Thoracic aorta (tissue), 2 donors: Measurements from ENCODE around the gene INSR. TPM values are rescaled to one million over a fixed set of nuclear protein-coding genes. Genes with fewer than 3 reads are reported as not detected.

Experiments used
- ATAC-seq: fragments of 150-250 bp; one replicate; pipeline ENCODE4 v1.8.0; 2017; ENCODE audit warnings: low read depth; ENCODE audit not compliant: insufficient number of reproducible peaks, low FRiP score
- DNase-seq: peaks from one replicate; pipeline ENCODE4 v3.0.0-alpha.2; 2020; ENCODE audit warnings: low spot score
- H3K27ac ChIP-seq, 2 donors: fragments of 200-600 bp; sonication (generic); 1 replicate in 1 of 2; 2 replicates in 1 of 2; pipeline ENCODE4 v1.5.1; 2016; ENCODE audit warnings: mild to moderate bottlenecking in 2 of 2, moderate library complexity in 2 of 2
- H3K27me3 ChIP-seq: fragments of 200-600 bp; sonication (generic); replicated peaks from 2 replicates; pipeline ENCODE4 v1.6.0; 2016; ENCODE audit warnings: mild to moderate bottlenecking; ENCODE audit not compliant: insufficient read depth
- H3K36me3 ChIP-seq: fragments of 200-600 bp; sonication (generic); one replicate; pipeline ENCODE4 v1.5.1; 2016
- H3K4me1 ChIP-seq, 2 donors: fragments of 200-600 bp; sonication (generic); 1 replicate in 1 of 2; 2 replicates in 1 of 2; pipeline versions ENCODE4 v1.5.1 to v1.6.0; 2016; ENCODE audit warnings: low read depth in 2 of 2, mild to moderate bottlenecking in 1 of 2; ENCODE audit not compliant: control insufficient read depth in 1 of 2
- H3K4me3 ChIP-seq: fragments of 200-600 bp; sonication (generic); 2 replicates; pipeline ENCODE4 v1.5.1; 2016; ENCODE audit warnings: mild to moderate bottlenecking
- H3K9me3 ChIP-seq: fragments of 200-600 bp; sonication (generic); 2 replicates; pipeline ENCODE4 v1.5.1; 2016
- CTCF ChIP-seq: fragments of 200-600 bp; sonication (generic); IDR thresholded peaks from one replicate; pipeline ENCODE4 v1.5.1; 2019; ENCODE audit warnings: antibody characterized with exemption
- total RNA-seq, 2 donors: library from RNA; depleted of rRNA; stranded (reverse); fragments of >200 nt; gene quantifications; one replicate each; pipeline versions ENCODE4 v1.1.0 to v1.2.3, GENCODE V29; 2016

Gene INSR
- total RNA-seq, 2 donors from 2014 or later: 102 to 116 TPM

DNA sequence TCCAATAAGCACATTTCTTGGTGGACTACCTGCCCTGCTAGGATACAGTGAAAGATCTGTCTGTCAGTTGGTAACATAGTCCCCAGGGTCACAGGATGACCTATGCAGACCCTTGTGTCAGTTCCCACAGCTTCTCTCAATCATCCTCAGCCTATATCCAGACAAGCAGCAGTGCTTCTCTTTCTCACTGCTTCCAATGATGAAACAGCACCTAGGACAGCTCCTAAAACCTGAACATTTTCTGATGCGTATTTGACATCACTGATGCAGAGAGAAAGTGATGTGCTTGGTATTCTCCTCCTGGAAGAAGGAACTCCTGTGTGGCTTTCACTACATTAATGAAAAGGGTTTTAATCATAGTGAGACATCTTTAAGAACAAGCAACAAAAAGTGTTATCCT, 181.0 kb downstream of the INSR start:
- ATAC-seq (no peak), DNase-seq (no peak)
- H3K27ac ChIP-seq: no peak overlapping the region
- no peaks in the 10 kb centered on the region for H3K27me3 ChIP-seq
- peaks cover 12% of the 10 kb centered on the region for H3K36me3 ChIP-seq
- no peak for TF ChIP-seq CTCF
- no peak overlapping the region for H3K4me3 ChIP-seq
- no peaks in the 10 kb centered on the region for H3K4me1 ChIP-seq
- H3K9me3 ChIP-seq: no peaks in the 10 kb centered on the region

DNA sequence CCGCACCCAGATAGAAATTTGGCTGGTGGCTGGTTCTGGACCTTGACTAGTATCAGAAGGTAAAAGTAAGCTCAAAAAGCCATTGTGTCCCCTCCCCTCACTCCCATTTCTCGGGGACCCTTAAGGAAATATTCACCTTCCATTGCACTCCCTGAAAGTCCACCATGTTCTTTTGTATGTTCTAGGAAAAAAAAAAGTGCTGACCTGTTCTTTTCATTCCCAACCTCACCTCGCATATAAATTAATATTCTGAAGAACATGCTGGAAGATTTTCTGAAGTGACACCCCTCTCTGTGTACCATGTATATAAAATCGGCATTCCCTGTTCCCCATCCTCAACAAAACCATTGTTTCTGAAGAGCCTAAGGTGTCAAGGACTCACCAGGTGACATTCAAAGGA, 181.5 kb downstream of the INSR start:
- Histone ChIP-seq H3K27ac (no peak overlapping the region), H3K9me3 (no peaks in the 10 kb centered on the region), H3K36me3 (peaks cover 7% of the 10 kb centered on the region), H3K27me3 (no peaks in the 10 kb centered on the region), H3K4me3 (no peak overlapping the region), H3K4me1 (no peaks in the 10 kb centered on the region)
- no peak for DNase-seq
- TF ChIP-seq CTCF: no peak
- ATAC-seq: no peak

- ATAC-seq (no peak), DNase-seq (no peak)
- H3K27ac ChIP-seq: no peak overlapping the region
- no peak for TF ChIP-seq CTCF
- H3K9me3 ChIP-seq: no peaks in the 10 kb centered on the region
- no peaks in the 10 kb centered on the region for H3K36me3 ChIP-seq
- H3K4me1 ChIP-seq: no peaks in the 10 kb centered on the region
- no peaks in the 10 kb centered on the region for H3K27me3 ChIP-seq
- no peak overlapping the region for H3K4me3 ChIP-seq
Measured at GRCh38 chr19:7109678-7110289, 184.4 kb downstream of the INSR start.

GRCh38 chr19:7106711-7107657, 187.2 kb downstream of the INSR start:
- no peak for TF ChIP-seq CTCF
- no peak overlapping the region for H3K27ac ChIP-seq
- H3K4me3 ChIP-seq: no peak overlapping the region
- ATAC-seq (no peak), DNase-seq (no peak)
- no peaks in the 10 kb centered on the region for H3K4me1 ChIP-seq
- H3K27me3 ChIP-seq: no peaks in the 10 kb centered on the region
- no peaks in the 10 kb centered on the region for H3K9me3 ChIP-seq
- H3K36me3 ChIP-seq: no peaks in the 10 kb centered on the region

- ATAC-seq: no peak
Measured at GRCh38 chr19:7104747-7105447, 189.3 kb downstream of the INSR start.

More at GRCh38 chr19:7104747-7105447, 189.3 kb downstream of the INSR start:
- Histone ChIP-seq H3K4me3 (no peak overlapping the region), H3K27ac (no peak overlapping the region), H3K27me3 (no peaks in the 10 kb centered on the region), H3K4me1 (no peaks in the 10 kb centered on the region), H3K36me3 (no peaks in the 10 kb centered on the region), H3K9me3 (no peaks in the 10 kb centered on the region)
- DNase-seq: no peak
- no peak for TF ChIP-seq CTCF
